Measurements from ENCODE around the gene WT1. TPM values are rescaled to one million over a fixed set of nuclear protein-coding genes. Genes with fewer than 3 reads are reported as not detected.

WT1 gene
- total and polyA plus RNA-seq, 2 of the 8 experiments (the other 6 are each of a cell fraction or from before 2014, with no cell fraction given): 0.05 to 0.17 TPM

DNA sequence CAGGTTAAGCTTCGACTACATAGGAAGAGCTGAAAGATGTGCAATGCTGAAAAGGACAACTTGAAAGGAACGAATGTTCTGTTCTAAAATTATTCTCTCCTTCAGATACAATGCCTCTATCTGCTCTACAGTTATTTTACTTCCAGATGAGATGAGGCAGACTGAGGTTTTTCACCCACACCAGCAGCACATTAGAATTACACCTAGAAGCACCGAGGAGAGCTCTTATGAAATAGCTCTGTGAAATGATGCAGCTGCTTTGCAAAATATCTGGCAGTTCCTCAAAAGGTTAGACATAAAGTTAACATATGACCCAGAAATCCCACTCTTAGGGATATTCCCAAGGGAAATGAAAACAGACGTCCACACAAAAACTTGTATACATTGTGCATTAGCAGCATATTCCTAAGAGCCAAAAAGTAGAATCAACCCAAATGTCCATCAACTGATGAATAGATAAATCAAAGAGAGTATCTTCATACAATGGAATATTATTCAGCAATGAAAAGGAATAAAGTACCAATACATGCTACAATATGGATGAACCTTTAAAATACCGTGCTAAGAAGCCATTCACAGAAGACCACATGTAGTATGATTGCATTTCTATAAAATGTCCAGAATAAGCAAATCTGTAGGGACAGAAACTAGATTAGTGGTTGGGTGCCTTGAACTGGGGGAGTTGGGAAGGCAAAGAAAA is 34.5 kb downstream of the WT1 start:
- no peak overlapping the region; the same call in 1 of the 2 replicates for H2BK12ac ChIP-seq (ENCODE audit: low read depth, low read length)
- DNase-seq (ENCODE audit: low read depth in 1 of 2, low spot score in 2 of 2) (no peak), FAIRE-seq (no peak)
- no peaks in the 10 kb centered on the region for H3K23me2 ChIP-seq (ENCODE audit: low read depth, low read length)
- no peaks in the 10 kb centered on the region for H3K27me3 ChIP-seq (replicated peaks in 1 of 4; ENCODE audit: control insufficient read depth in 3 of 4, extremely low read depth in 1 of 4, insufficient read depth in 3 of 4, low read length in 3 of 4)
- no peaks in the 10 kb centered on the region for H4K20me1 ChIP-seq (replicated peaks in 1 of 2; ENCODE audit: control insufficient read depth in 1 of 2, insufficient read depth in 2 of 2, low read length in 2 of 2)
- H3K4me1 ChIP-seq (replicated peaks in 1 of 4; ENCODE audit: control insufficient read depth in 3 of 4, insufficient read depth in 4 of 4, low read length in 3 of 4): no peaks in the 10 kb centered on the region; a peak in 2 of 7 replicates
- no peak overlapping the region for H3K9ac ChIP-seq (replicated peaks in 1 of 4; ENCODE audit: extremely low read depth in 1 of 4, low read depth in 3 of 4, low read length in 3 of 4)
- H2BK15ac ChIP-seq (ENCODE audit: low read length): no peak overlapping the region
- no peak overlapping the region for H4K5ac ChIP-seq (ENCODE audit: insufficient read length, low read depth, low read length)
- no peak overlapping the region for H3K18ac ChIP-seq (ENCODE audit: extremely low read depth, low read length)
- H3K56ac ChIP-seq (replicated peaks; ENCODE audit: insufficient read length, low read depth, low read length): no peak overlapping the region
- H3K23ac ChIP-seq (ENCODE audit: insufficient read length): no peak overlapping the region
- no peak overlapping the region for H3K4ac ChIP-seq (replicated peaks; ENCODE audit: insufficient read length, low read depth, low read length)
- no peaks in the 10 kb centered on the region for H3K9me3 ChIP-seq (ENCODE audit: insufficient read depth in 2 of 2, low read depth in 1 of 2, low read length in 1 of 2)
- no peaks in the 10 kb centered on the region for H3K36me3 ChIP-seq (ENCODE audit: control insufficient read depth in 2 of 4, insufficient read depth in 4 of 4, low read length in 3 of 4)
- no peak overlapping the region for H2BK20ac ChIP-seq (ENCODE audit: low read length)
- 94% methylated on average over 5 of the region's 5 CpGs; no CpG with 5 or more reads in 1 of the 2 experiments for WGBS, 2 experiments (ENCODE audit: extremely low coverage in 1 of 2, insufficient coverage in 1 of 2, insufficient read length in 1 of 2, insufficient replicate concordance in 2 of 2, low coverage in 1 of 2, low lambda C conversion rate in 2 of 2, missing lambda C conversion rate in 1 of 2)
- no peak overlapping the region for H3K14ac ChIP-seq (ENCODE audit: insufficient read length)
- CTCF ChIA-PET (ENCODE audit: partially characterized antibody): interaction anchor here (0.8 to 1.4 kb wide), 3 partner anchors 10 to 24 kb away, joined by 3 read pairs; no protein-coding TSS in a partner anchor
- H2AFZ ChIP-seq (ENCODE audit: low read length): 0 out of 2 replicates have a peak overlapping the region, but pooled peaks have one; percentile 89
- H2AK5ac ChIP-seq (ENCODE audit: low read depth, low read length): no peak overlapping the region
- H3K79me2 ChIP-seq (ENCODE audit: control insufficient read depth in 1 of 2, insufficient read depth in 2 of 2, low read length in 2 of 2): no peaks in the 10 kb centered on the region
- no peaks in the 10 kb centered on the region for H3K79me1 ChIP-seq (ENCODE audit: low read depth, low read length)
- 0 out of 4 replicates have a peak overlapping the region, but pooled peaks of 1 of the 2 experiments have one; percentile 8 for H3K4me2 ChIP-seq (ENCODE audit: insufficient read depth in 1 of 2, low read depth in 2 of 2, low read length in 2 of 2)
- POLR2A ChIA-PET (ENCODE audit: partially characterized antibody): interaction anchor here (0.8 kb wide), 1 partner anchor 14 kb away, joined by 3 read pairs; no protein-coding TSS in a partner anchor
- H2BK120ac ChIP-seq (replicated peaks; ENCODE audit: low read depth, low read length): no peak overlapping the region
- no peak overlapping the region for H3K27ac ChIP-seq (ENCODE audit: low read depth, low read length)
- H3K4me3 ChIP-seq (ENCODE audit: extremely low read depth in 1 of 4, insufficient read depth in 2 of 4, low read depth in 3 of 4, low read length in 4 of 4): no peak overlapping the region
- H4K8ac ChIP-seq (ENCODE audit: extremely low read depth, insufficient read depth, low read length): no peak overlapping the region
- H4K91ac ChIP-seq (replicated peaks; ENCODE audit: insufficient read length, low read length): no peak overlapping the region
- H2BK5ac ChIP-seq (ENCODE audit: low read depth, low read length): no peak overlapping the region
- TF ChIP-seq SUZ12 (IDR thresholded peaks at IDR 0.05; ENCODE audit: low read length) (no peak), PHF8 (conservative IDR thresholded peaks at IDR 0.05; ENCODE audit: low read depth, low read length) (no peak), SIN3A (conservative IDR thresholded peaks at IDR 0.05 in 1 of 2, IDR thresholded peaks at IDR 0.05 in 1 of 2; ENCODE audit: low read depth in 1 of 2, low read length in 2 of 2) (no peak), TCF12 (IDR thresholded peaks at IDR 0.05; ENCODE audit: low read depth, low read length) (no peak), RFX5 (IDR thresholded peaks at IDR 0.05; ENCODE audit: borderline replicate concordance, low read depth, low read length) (no peak), YY1 (IDR thresholded peaks at IDR 0.05; ENCODE audit: low read depth, low read length) (no peak), MAX (IDR thresholded peaks at IDR 0.05) (no peak), SP1 (IDR thresholded peaks at IDR 0.05; ENCODE audit: low read depth, low read length) (no peak), CHD2 (IDR thresholded peaks at IDR 0.05; ENCODE audit: low read length) (no peak), CEBPB (IDR thresholded peaks at IDR 0.05; ENCODE audit: low read depth, low read length) (no peak), CTBP2 (IDR thresholded peaks at IDR 0.05; ENCODE audit: borderline replicate concordance, insufficient read depth, insufficient read length, low read length) (no peak), EGR1 (IDR thresholded peaks at IDR 0.05; ENCODE audit: borderline replicate concordance, low read depth, low read length) (no peak)

Data from H1 (cell line).